NCI-H146 treated with DMSO at 0.1 percent for 48 hours (cell line): ENCODE results near the gene DHCR24.

Source experiments
- DNase-seq: peaks from one replicate; lab custom pipeline; 2025; ENCODE audit not compliant: unreplicated experiment; lab: John Stamatoyannopoulos, UW

DHCR24 gene

DNA sequence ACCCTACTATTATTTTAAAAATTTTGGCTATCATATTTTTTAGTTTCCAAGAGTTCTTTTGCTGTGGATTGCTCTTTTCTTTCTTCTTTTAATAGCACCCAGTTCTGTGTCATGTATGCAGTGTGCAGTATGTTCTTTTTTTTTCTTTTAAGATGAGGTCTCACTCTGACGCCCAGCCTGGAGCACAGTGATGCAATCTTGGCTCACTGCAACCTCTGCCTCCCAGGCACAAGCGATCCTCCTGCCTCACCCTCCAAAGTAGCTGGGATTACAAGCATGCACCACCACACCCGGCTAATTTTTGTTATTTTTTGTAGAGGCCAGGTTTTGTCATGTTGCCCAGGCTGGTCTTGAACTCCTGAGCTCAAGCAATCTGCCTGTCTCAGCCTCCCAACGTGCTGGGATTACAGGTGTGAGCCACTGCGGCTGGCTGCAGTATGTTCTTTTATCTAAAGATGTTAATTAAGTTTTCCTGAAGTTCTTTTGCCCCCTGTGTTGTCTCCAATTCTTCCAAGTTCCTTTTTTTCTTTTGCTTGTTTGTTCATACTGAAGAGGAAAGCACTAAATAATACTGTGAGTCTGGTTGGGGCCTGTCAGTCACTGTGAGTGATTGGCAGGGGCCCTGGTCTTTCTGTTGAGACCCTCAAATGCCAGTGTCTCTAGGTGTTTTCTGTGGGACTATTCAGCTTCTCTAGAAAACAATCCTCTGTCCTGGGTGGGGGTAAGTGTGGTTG is 68.4 kb downstream of the DHCR24 start:
- no peak for DNase-seq

DNA sequence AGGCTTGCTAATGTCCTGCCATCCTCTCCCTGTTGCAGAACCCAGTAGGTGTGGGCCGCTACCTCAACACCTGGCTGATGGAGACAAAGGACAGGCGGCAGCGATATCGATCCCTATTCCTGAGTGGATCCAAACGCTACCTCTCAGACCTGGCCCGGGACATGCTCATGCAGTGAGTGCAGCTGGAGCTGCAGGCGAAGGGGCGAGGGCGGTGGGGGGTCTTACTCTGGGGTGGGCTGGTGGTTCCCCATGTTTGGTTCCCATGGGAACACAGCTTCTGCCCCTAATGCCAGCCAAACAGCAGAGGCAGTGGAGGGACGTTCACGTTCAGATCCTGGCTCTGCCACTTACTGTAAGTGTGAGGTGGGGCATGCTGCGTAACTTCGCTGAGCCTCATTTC is 70.0 kb downstream of the DHCR24 start:
- DNase-seq = no peak

GRCh38 chr1:54816130-54816529 is 70.9 kb downstream of the DHCR24 start:
- DNase-seq = no peak

DNA sequence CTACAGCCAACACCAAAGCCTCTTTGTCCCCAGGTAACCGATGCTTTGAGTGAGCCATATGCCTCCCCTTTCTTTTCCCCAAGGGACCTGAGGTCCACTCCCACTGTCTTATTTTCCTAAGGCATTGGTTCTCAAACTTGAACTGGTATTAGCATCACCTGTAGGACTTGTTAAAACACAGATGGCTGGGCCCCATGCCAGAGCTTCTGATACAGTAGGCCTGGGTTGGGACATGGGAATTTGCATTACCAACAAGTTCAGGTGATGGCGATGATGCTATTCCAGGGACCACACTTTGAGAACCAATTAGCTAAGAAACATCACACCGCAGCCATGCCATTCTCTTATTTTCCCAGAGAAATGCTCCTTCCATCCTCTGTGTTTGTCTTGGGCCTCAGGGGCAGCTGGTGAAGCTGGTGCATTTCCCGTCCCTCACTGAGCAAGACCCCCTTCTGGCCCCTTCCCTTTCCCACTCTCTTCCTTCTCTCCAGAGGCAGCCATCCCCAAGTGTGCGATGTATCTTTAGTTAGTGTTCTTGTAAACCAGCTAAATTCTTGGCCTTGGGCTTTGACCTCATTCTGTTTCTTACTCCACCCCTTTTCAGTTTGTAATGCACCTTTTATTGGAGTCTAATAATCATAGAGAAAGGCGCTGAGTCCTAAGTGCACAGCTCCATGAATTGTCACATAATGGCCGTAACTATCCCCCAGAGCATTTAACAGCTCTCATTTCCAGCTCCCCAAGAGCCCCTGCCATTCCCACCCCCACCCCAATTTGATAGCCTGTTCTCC is 71.7 kb downstream of the DHCR24 start:
- DNase-seq = no peak

DNA sequence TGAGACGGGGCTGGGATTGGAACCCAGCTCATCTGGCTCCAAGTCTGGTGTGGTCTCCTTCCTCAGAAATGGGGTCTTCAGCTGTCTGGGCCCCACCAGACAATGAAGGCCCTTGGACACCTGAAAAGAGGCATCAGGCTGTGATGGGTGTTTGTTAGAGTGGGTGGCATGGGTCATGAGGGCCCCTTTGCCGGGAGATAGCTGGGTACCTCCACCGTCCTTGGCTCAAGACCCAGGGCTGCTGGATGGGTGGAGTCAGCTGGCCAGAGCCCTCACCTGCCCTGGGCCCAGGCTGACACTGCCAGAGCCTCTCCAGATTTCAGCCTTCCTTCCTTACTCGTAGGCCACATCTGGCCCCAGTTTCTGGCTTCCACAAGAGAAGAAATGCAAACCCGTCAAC is 72.4 kb downstream of the DHCR24 start:
- DNase-seq = no peak

GRCh38 chr1:54814126-54814498 is 72.9 kb downstream of the DHCR24 start:
- no peak for DNase-seq

DNA sequence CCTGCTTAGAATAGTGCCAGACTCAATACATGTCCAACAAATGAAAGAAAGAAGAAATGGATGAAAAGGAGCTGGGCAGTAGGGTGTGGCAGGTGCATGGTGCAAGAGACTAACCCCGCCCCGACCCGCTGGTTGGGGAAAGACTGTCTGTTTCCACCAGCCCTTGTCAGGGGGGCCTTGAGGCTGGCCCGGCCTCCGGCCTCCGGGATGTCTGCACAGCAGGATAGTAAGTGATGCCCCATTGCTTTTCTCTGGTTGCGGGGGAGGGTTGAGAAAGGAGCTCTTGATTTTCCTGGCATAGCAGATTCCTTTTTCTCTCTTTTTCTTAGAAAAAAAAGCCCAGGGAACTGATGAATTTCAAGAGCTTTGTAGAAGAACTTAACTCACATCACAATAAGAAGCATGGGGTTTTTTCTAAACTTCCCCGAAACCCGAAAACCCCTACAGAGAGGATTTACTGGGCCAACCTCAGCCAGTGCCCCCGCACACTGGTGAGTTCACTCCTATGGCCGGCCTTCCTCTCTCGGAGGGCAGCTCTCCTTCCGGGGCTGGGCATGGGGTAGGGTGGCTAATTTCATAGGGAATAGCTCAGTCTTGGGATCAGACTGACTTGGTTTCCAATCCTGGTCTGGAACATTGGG is 73.4 kb downstream of the DHCR24 start:
- DNase-seq = no peak

- no peak for DNase-seq
Measured at GRCh38 chr1:54812801-54813484, 74.1 kb downstream of the DHCR24 start.

DNA sequence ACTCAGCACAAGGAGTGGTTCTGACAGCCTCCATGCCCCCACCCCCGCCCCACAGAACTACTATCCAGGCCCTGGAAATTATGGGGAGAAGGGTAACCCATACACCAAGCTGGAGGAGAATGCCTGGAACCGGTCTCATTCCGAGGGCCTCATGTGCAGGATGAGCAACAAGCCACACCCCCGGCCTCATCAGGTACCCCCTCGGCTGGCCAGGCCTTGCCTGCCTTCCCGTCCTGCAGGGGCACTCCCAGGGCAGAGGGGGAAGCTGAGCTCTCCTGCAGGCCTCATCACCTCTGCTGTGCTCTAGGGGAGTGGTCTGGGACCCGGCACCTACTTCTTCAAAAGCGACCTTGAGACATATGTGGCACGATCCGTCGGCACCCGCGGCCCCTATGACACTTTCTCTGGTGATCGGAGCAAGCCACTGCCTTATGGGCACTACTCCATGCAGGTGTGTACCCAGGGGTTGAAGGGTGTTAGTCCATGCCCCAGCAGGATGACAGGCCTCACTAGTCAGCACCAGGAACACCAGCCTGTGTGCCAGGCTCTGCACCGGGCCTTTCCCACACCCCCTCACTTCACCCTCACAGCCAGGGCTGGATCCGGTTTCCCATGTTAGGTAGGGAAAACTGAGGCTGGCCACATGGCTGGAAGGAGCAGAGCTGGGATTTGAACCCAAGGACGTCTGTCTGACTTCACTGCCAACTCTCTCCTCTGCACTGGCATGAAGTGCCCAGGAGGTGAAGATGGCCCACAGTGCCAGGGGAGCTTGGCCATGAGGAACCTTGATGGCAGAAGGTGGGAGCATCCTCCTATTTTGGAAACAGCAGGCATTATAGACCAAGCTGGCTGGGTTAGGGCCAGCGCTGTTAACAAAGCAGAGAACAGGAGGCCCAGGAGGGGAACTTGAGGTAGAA is 75.0 kb downstream of the DHCR24 start:
- DNase-seq = no peak

- DNase-seq = no peak
Measured at GRCh38 chr1:54811066-54811465, 75.9 kb downstream of the DHCR24 start.

DNA sequence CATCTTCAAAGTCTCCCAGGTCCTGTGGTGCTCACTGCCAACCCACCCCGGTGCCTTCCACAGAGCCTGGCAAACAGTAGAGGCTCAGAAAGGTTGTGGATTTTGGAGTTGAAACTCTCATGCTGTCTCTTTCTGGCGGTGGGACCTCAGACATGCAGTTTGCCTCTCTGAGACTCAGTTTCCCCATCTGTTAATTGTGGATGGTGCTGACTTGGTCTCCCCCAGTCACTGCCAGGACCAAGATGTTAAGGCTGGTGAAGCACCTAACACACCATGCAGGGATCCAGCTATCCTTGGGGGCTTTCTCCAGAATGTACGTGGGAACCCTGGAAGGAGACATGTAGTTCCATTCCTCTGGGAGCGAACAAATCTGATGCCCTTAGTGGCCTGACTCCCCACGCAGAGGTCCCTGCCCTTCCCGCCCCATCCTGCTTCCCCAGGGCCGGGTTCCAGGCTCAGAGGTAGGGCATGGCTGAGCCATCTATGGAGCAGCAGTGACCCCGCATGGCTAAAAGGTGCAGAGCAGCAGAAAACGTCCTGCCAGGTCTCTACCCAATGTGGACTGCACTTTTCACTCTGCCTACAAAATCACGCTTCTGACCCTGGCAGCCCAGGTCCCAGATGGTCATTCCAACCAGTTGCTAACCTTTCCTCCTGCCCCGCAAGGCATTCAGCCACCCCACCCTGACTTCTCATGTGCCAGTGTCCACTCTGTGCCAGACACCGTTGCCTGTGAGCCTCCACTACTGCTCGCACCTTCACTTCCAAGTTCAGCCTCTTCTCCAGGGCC is 76.6 kb downstream of the DHCR24 start:
- peak; percentile 11 for DNase-seq

DNA sequence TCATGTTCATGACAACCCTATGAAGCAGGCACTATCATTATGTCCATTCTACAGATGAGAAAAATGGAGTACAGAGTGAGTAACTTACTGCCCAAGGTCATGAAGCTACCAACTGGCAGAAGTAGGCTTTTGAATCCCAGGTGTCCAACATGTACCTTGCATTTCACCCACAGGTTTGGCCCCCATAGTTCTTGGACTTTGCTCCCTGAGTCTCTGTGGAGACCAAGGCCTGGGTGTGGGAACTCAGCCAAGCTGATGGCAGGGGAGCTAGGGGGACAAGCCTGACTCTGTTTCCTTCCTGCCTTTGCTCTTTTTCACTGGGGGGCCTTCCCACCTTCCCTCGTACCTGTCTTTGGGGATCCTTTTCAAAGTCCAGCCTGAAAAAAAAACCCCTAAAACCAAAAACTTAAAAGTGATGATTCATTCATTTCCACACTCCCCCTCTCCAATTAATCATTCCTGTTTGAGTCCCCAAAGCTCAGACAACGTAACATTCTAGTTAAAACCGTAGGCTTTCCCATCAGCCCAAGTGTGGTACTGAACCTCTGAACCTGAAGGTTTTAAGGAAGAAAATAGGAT is 77.4 kb downstream of the DHCR24 start:
- DNase-seq = no peak

GRCh38 chr1:54808443-54809207 is 78.4 kb downstream of the DHCR24 start:
- DNase-seq = no peak

- no peak for DNase-seq
Measured at GRCh38 chr1:54807756-54808155, 79.2 kb downstream of the DHCR24 start.

GRCh38 chr1:54806931-54807611 is 79.9 kb downstream of the DHCR24 start:
- DNase-seq = no peak

- DNase-seq = no peak
Measured at GRCh38 chr1:54805981-54806381, 81.0 kb downstream of the DHCR24 start.

GRCh38 chr1:54805466-54805865 is 81.5 kb downstream of the DHCR24 start:
- DNase-seq = no peak
